ENCODE measurements around the gene TSGA10IP.

Gene TSGA10IP

GRCh38 chr11:66008468-66009101 is 63.3 kb downstream of the TSGA10IP start:
- DNase-seq = no peak

Data from NCI-H510A (cell line).